GM21786 (cell line): ENCODE measurements around the gene AZIN2.
"Not testable (repeated sequence)": the region's sequence is repeated elsewhere in the genome, so short reads cannot be mapped to it uniquely, and the experiment has no call there.

Experiments used
- ATAC-seq: cut with Tn5 transposase; IDR thresholded peaks from one replicate; pipeline ENCODE4 v1.9.1; 2021; ENCODE audit not compliant: unreplicated experiment

AZIN2 gene

GRCh38 chr1:33126411-33127000, 45.6 kb downstream of the AZIN2 start:
- no peak for ATAC-seq

GRCh38 chr1:33127001-33127823, 46.3 kb downstream of the AZIN2 start:
- peak; percentile 93 for ATAC-seq

DNA sequence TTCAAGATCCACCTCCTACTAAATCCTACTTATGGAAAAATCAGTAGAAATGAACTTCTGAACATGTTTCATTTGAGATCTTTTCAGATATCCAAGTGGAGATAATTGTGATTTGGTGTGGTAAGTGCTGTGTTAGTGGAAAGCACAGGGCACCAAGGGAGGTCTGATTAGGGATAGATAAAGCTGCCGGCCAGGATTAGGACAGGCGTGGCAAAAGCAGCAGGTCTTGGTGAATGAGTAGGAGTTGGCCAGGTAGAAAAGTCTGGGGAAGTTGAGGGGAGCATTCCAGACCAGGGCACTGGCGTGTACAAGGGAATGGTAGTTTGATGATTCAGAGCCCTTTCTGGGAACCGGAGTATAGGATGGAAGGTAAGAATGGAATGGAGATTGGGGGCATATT, 47.8 kb downstream of the AZIN2 start:
- no peak for ATAC-seq

- no peak for ATAC-seq
Measured at GRCh38 chr1:33130297-33130696, 49.3 kb downstream of the AZIN2 start.

DNA sequence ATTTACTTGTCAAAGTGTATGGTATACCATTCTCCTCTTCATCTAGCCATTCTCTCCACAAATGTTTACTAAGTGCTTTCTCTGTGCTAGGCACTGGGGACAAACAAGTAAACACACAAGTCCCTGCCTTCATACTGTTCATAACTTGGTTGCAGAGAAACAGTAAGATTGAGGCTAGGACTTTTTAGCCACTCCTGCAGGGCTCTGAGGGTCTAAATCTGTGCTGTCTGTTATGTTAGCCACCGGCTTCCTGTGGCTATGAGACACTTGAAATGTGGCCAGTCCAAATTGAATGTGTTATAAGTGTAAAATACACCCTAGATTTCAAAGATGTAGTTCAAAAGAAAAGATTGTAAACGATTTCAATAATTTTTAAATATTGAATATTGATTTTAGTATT, 50.2 kb downstream of the AZIN2 start:
- ATAC-seq: no peak

DNA sequence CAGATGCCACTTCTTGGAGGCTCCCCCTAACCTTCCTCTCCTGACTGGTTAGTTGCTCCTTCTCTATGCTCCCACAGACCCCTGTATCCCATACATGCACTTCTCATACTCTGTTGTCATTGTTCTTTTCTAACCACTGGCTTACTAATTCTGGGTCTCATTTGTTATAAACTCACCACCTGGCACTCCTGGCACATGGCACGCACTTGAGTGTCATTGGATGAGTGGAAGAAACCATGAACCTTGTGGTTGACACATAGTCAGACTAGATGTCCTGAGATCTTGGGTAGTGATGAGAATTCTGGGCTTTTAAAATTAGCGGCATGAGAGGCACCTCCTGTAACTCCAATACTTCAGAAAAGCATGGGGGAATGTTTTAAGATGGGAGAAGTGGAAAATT, 51.6 kb downstream of the AZIN2 start:
- no peak for ATAC-seq

GRCh38 chr1:33133478-33134105, 52.6 kb downstream of the AZIN2 start:
- ATAC-seq: no peak

DNA sequence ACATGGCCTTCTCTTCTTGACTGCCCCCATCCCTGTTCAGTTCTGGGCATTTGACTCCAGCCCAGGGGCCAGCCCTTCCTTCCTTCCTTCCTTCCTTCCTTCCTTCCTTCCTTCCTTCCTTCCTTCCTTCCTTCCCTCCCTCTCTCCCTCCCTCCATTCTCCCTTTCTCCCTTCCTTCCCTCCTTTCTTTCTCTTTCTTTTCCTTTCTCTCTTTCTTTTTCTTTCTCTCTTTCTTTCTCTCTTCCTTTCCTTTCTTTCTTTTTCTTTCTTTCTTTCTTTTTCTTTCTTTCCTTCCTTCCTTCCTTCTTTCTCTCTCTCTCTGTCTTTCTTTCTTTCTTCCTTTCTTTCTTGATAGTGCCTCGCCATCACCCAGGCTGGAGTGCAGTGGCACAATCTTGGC, 55.1 kb downstream of the AZIN2 start:
- ATAC-seq: not testable (repeated sequence)

DNA sequence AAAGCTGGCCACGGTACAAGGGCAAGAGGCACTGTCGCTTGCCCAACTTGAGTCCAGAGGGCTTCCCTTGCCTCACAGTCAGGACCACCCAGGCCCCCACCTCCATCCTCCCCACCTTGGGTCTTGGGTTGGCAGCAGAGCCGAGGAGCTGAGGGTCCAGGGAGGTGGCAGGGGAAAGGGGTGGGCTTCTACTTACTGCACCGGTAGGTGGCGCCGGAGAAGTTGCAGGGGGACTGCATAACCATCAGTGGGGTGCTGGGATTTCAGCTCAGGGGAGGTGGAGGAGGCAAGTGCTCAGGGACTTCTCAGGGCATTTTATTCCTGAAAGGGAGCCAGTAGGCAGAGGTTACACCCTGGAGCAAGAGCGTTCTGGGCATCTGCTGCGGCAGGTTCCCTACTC, 56.8 kb downstream of the AZIN2 start:
- no peak for ATAC-seq

- ATAC-seq: no peak
Measured at GRCh38 chr1:33140153-33141149, 59.5 kb downstream of the AZIN2 start.

DNA sequence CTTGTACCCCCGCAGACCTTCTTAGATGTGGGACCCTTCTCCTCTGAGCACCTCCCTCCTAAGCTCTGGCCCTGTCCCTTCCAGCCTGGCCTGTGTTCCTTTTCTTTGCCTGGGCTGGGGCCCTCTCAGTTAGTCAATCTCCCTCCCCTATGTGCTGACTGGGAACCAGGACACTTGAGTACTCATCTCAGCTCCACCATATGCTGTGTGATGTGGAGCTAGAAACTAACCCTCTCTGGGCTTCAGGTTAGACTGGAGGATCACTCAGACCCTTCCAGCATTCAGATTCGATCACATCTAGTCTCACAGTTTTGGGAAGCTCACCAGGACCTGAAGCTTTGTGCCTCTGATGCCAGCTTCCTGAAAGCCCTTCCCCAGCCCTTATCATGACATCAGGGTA, 60.3 kb downstream of the AZIN2 start:
- ATAC-seq: no peak

DNA sequence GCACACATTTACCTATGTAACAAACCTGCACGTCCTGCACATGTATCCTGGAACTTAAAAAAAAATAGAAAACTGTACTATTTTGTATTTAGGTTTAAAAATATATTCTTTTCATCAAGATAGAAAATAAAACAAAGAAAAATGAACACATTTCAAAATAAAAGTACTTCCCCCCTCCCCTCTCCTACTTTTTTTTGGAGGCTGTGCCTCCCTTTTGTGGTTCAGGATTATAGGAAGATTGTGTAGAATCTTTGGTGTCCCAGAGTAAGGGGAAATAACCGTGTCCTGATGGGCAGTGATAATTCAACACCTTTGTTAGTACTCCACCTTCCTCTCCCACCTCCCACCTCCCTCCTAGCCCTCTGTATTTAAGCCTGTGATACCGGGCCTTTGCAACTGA, 60.8 kb downstream of the AZIN2 start:
- ATAC-seq: no peak

DNA sequence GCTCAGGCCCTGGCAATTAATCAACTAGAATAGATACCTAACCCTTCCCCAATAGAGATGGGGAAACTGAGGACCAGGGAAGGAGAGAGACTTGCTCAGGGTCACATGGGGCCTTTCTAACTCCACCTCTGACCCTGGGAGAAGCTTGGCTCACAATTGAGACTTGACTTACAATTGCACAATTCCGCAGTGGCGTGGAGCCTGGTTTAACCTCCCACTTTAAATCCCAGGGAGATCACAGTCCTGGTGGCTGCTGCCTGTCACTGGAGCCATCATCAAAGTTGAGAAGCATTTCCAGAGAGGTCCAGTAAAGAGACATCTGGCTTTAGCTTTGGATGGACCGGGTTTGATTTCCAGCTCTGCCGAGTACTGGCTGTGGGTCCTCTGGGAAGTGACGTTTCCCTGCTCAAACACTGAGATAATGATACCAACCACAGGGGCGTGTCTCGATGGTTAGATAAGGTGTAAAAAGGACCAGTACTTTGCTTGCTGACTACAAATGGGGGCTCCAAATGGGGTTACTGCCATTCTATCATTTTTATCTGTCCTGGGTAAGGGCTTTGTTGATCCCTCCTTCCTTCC, 61.6 kb downstream of the AZIN2 start:
- no peak for ATAC-seq

DNA sequence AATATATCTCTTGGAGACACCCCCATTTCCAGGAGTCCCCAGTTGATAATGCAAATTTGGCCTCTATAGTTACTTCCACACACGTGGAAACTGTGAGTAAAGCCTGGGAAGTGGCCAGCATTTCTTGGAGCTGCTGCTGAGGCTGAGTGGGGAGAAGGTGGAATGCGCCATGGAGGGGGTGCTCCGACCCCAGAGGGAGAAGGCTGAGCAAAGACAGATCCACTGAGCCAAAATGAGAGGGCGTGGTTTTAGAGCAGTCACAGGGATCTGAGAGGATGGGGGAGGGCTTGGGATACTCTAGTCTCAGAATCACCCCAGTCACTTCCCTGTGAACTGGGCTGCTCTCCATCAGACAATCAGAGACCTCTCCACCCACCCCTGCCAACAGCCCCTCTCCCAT, 62.2 kb downstream of the AZIN2 start:
- ATAC-seq: no peak

DNA sequence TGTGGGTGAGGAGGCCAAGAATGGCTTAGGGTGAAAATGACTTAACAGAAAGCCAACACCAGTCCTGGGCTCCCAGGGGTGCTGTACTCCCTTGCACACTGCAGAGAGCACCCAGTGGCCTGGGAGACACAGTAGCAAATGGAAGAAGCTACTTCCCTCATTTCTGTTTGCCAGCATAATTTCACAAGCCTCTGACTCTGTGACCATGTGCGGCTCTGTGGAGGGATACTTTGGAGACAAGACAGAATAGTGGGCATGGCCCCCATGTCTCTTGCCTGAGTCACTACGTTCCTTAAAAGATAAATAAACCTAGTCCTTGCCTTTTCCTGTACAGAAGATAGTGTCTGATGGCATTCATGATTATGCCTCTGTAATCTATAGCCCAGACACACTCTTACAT, 62.7 kb downstream of the AZIN2 start:
- ATAC-seq: no peak

- no peak for ATAC-seq
Measured at GRCh38 chr1:33146003-33146402, 65.0 kb downstream of the AZIN2 start.

- ATAC-seq: no peak
Measured at GRCh38 chr1:33147275-33147996, 66.5 kb downstream of the AZIN2 start.

DNA sequence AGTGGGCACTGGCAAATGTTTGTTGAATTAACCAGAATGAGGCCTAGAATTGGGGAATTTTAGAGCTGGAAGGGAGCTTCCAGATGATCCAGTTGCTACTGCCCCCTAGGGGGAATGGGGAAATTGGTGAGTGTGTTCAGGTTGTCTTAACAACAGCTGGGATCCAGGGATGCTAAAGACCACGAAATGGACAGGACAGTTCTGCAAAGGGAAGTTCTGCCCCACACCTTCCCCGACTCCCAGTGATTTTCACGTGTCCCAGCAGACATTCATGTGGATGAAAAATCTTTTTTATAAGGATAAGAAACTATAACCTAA, 67.0 kb downstream of the AZIN2 start:
- ATAC-seq: no peak

DNA sequence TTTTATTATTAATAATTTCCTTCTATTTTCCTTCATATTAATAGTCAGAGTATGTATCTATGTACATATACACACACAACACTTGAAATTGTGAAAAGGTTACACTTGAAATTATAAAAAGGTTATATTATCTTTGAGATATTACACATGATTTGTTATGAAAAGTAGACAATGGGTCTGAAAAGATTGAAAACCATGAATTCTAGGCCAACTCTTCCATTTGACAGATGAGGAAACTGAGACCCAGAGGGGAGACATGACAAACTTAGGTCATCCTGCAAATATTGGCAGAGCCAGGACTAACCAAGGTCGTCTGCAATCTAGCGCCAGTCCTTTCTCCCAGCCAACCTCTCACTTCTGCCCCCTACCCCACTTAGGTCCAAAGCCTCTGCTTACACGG, 67.7 kb downstream of the AZIN2 start:
- no peak for ATAC-seq

- ATAC-seq: no peak
Measured at GRCh38 chr1:33149453-33150190, 68.7 kb downstream of the AZIN2 start.
